Measurements from ENCODE around the gene AGR3.

AGR3 gene

GRCh38 chr7:16881844-16882243 is at the start of gene AGR3:
AGR3 (minus strand) TSS chr7:16881983; CDS start chr7:16878618, 3,365 bp downstream.
- DNase-seq = no peak

- no peak for DNase-seq
Observed at GRCh38 chr7:16930946-16931345, 49.2 kb upstream of the AGR3 start.

- peak; percentile 84 for DNase-seq
Observed at GRCh38 chr7:16929146-16929762, 47.5 kb upstream of the AGR3 start.

GRCh38 chr7:16926861-16927260 is 45.1 kb upstream of the AGR3 start:
- DNase-seq = no peak

- peak; percentile 77 for DNase-seq
Observed at GRCh38 chr7:16926283-16926682, 44.5 kb upstream of the AGR3 start.

- DNase-seq = no peak
Observed at GRCh38 chr7:16925609-16926008, 43.8 kb upstream of the AGR3 start.

GRCh38 chr7:16923019-16923418 is 41.2 kb upstream of the AGR3 start:
- no peak for DNase-seq

- DNase-seq = no peak
Observed at GRCh38 chr7:16921644-16922257, 40.0 kb upstream of the AGR3 start.

- no peak for DNase-seq
Observed at GRCh38 chr7:16921151-16921550, 39.4 kb upstream of the AGR3 start.

GRCh38 chr7:16919440-16919839 is 37.7 kb upstream of the AGR3 start:
- DNase-seq = no peak

- DNase-seq = peak; percentile 75
Observed at GRCh38 chr7:16918288-16918895, 36.6 kb upstream of the AGR3 start.

- DNase-seq = no peak
Observed at GRCh38 chr7:16916738-16917137, 35.0 kb upstream of the AGR3 start.

- no peak for DNase-seq
Observed at GRCh38 chr7:16916105-16916639, 34.4 kb upstream of the AGR3 start.

GRCh38 chr7:16915405-16915804 is 33.6 kb upstream of the AGR3 start:
- DNase-seq = no peak

GRCh38 chr7:16914771-16915170 is 33.0 kb upstream of the AGR3 start:
- DNase-seq = no peak

- no peak for DNase-seq
Observed at GRCh38 chr7:16913643-16914042, 31.9 kb upstream of the AGR3 start.

- DNase-seq = no peak
Observed at GRCh38 chr7:16912540-16912939, 30.8 kb upstream of the AGR3 start.

- no peak for DNase-seq
Observed at GRCh38 chr7:16908561-16908960, 26.8 kb upstream of the AGR3 start.

GRCh38 chr7:16905300-16906044 is 23.7 kb upstream of the AGR3 start:
- DNase-seq = no peak

- DNase-seq = no peak
Observed at GRCh38 chr7:16904076-16904475, 22.3 kb upstream of the AGR3 start.

- no peak for DNase-seq
Observed at GRCh38 chr7:16900209-16900768, 18.5 kb upstream of the AGR3 start.

- DNase-seq = no peak
Observed at GRCh38 chr7:16891874-16892643, 10.3 kb upstream of the AGR3 start.

All from hematopoietic multipotent progenitor cell treated with erythropoietin and hydrocortisone succinate and interleukin-3 and kit ligand, for 4 days (in vitro differentiated cells).